Fibroblast of the aortic adventitia (primary cell): ENCODE results near the gene IGSF6. TPM values are rescaled to one million over a fixed set of nuclear protein-coding genes. Genes with fewer than 3 reads are reported as not detected.
"Not testable (repeated sequence)": the region's sequence is repeated elsewhere in the genome, so short reads cannot be mapped to it uniquely, and the experiment has no call there.

ENCODE experiments used
- DNase-seq: peaks from one replicate; pipeline ENCODE4 v3.0.0-alpha.2; 2010; ENCODE audit warnings: low read depth
- H3K4me3 ChIP-seq: 2 replicates; pipeline ENCODE4 v1.5.1; 2011; ENCODE audit warnings: low read depth, mild to moderate bottlenecking, control low read depth, low read length, moderate library complexity
- CTCF ChIP-seq: IDR thresholded peaks from 2 replicates; pipeline ENCODE4 v1.5.1; 2011; ENCODE audit warnings: mild to moderate bottlenecking, low read length, control low read depth, inconsistent platforms; ENCODE audit not compliant: insufficient read depth
- total RNA-seq: library from RNA; depleted of rRNA; stranded (reverse); fragments of >200 nt; gene quantifications from 2 replicates; pipeline ENCODE4 v1.2.3, GENCODE V29; 2012; ENCODE audit warnings: low replicate concordance

Gene IGSF6
- total RNA-seq, 1 donor = not detected

GRCh38 chr16:21610766-21611165, 41.6 kb downstream of the IGSF6 start:
- DNase-seq = no peak
- H3K4me3 ChIP-seq = no peak overlapping the region
- no peak for TF ChIP-seq CTCF

- no peak overlapping the region for H3K4me3 ChIP-seq
- TF ChIP-seq CTCF = no peak
- DNase-seq = no peak
Observed at GRCh38 chr16:21610006-21610544, 42.3 kb downstream of the IGSF6 start.

- no peak overlapping the region for H3K4me3 ChIP-seq
- TF ChIP-seq CTCF = no peak
Observed at GRCh38 chr16:21608639-21609328, 43.6 kb downstream of the IGSF6 start.

GRCh38 chr16:21605848-21606247, 46.6 kb downstream of the IGSF6 start:
- not testable (repeated sequence) for DNase-seq, H3K4me3 ChIP-seq

More at GRCh38 chr16:21608639-21609328, 43.6 kb downstream of the IGSF6 start:
- no peak for DNase-seq

- H3K4me3 ChIP-seq = no peak overlapping the region
- no peak for TF ChIP-seq CTCF
- no peak for DNase-seq
Observed at GRCh38 chr16:21603928-21604327, 48.5 kb downstream of the IGSF6 start.

- TF ChIP-seq CTCF = no peak
- no peak for DNase-seq
- H3K4me3 ChIP-seq = no peak overlapping the region
Observed at GRCh38 chr16:21602785-21603184, 49.6 kb downstream of the IGSF6 start.

GRCh38 chr16:21600031-21600773, 52.2 kb downstream of the IGSF6 start:
- peak overlapping the region; percentile 90 for H3K4me3 ChIP-seq
- peak; percentile 51 for DNase-seq
- no peak for TF ChIP-seq CTCF
